ENCODE results near the gene DBN1. TPM values are rescaled to one million over a fixed set of nuclear protein-coding genes. Genes with fewer than 3 reads are reported as not detected.

DBN1 gene
- total and polyA plus RNA-seq, 2 donors (not counting 3 experiments of a cell fraction or from before 2014, with no cell fraction given) = 198 to 336 TPM

DNA sequence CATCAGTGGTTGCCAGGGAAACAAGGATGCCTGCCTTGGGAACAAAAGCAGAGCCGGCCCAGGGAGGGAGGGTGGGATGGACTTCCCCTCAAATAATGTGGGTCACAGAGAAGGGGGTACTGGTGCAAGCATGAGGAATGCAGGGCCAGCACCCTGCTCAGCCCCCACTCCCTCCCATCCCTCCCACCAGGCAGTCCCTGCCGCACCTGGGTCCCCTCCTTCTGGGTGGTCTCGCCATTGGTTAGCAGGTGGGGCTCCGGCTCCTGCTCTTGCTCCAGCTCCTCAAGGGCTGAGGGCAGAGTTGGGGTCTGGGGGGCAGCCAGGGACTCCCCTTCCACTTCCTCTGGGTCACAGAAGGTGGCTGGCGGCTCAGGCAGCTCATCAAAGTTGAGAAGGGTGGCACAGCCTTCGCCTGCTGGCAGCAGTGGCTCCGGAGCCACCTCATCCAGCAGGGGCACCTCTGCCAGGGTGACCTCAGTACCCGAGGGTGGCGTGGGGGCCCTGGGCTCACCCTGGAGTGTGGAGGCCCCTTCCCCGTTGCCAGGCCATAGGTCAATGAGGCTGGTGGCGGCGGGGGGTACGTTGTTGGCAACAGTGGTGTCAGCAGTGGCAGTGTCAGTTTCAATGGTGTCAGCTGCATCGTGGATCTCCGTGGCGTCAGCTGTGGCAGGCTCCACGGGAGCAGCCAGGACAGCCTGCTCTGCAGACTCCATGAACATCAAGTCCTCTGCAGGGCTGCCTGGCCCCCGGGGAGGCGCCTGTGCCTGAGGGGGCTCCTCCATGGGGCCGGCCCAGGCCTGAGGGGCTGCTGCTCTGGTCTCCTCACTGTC is 15.4 kb downstream of the DBN1 start:
- peaks cover 3% of the 10 kb centered on the region for H3K79me2 ChIP-seq (ENCODE audit: control insufficient read depth, insufficient read depth, low read length)
- H3K27ac ChIP-seq (ENCODE audit: insufficient read depth, low read depth, low read length) = peak overlapping the region; percentile 13
- no peak overlapping the region for H3K9ac ChIP-seq (replicated peaks; ENCODE audit: extremely low read depth, insufficient read depth, low read length)
- H3K4me1 ChIP-seq (ENCODE audit: control insufficient read depth, extremely low read depth, insufficient read depth, low read length) = peaks cover 38% of the 10 kb centered on the region
- dilution Hi-C loops (cut with MboI; ENCODE audit: extremely low pct_ligation_motif_present, low sequenced_read_pairs) (no loop called here), intact Hi-C loops (cut with micrococcal nuclease) (loop anchor here (1.0 kb wide), 1 partner anchor 14 kb away; no protein-coding TSS in a partner anchor)
- DNase-seq (ENCODE audit: low read depth, low spot score) (no peak), FAIRE-seq (no peak)
- TF ChIP-seq EZH2 (IDR thresholded peaks at IDR 0.05; ENCODE audit: borderline replicate concordance, low read depth, low read length, severe bottlenecking) (no peak), GATA2 (IDR thresholded peaks at IDR 0.05; ENCODE audit: insufficient read depth, insufficient read length, low read depth, low read length) (no peak), MYC (IDR thresholded peaks at IDR 0.05; ENCODE audit: low read depth, low read length) (no peak), FOS (IDR thresholded peaks at IDR 0.05; ENCODE audit: borderline replicate concordance, insufficient read depth, low read length) (no peak), JUN (IDR thresholded peaks at IDR 0.05; ENCODE audit: borderline replicate concordance, insufficient read depth, insufficient read length, low read depth) (no peak), POLR2A (IDR thresholded peaks at IDR 0.05; ENCODE audit: low read depth, low read length) (no peak), POLR2AphosphoS5 (IDR thresholded peaks at IDR 0.05; ENCODE audit: insufficient read depth, low read depth, low read length) (no peak)
- TF ChIP-seq, protein P1, sequence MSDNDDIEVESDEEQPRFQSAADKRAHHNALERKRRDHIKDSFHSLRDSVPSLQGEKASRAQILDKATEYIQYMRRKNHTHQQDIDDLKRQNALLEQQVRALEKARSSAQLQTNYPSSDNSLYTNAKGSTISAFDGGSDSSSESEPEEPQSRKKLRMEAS (IDR thresholded peaks at IDR 0.05; ENCODE audit: insufficient read depth, insufficient read length) = no peak
- TF ChIP-seq, protein P2, sequence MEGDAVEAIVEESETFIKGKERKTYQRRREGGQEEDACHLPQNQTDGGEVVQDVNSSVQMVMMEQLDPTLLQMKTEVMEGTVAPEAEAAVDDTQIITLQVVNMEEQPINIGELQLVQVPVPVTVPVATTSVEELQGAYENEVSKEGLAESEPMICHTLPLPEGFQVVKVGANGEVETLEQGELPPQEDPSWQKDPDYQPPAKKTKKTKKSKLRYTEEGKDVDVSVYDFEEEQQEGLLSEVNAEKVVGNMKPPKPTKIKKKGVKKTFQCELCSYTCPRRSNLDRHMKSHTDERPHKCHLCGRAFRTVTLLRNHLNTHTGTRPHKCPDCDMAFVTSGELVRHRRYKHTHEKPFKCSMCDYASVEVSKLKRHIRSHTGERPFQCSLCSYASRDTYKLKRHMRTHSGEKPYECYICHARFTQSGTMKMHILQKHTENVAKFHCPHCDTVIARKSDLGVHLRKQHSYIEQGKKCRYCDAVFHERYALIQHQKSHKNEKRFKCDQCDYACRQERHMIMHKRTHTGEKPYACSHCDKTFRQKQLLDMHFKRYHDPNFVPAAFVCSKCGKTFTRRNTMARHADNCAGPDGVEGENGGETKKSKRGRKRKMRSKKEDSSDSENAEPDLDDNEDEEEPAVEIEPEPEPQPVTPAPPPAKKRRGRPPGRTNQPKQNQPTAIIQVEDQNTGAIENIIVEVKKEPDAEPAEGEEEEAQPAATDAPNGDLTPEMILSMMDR (IDR thresholded peaks at IDR 0.05; ENCODE audit: extremely low read depth in 1 of 2, insufficient read depth in 1 of 2, low read depth in 1 of 2, low read length in 2 of 2) = no peak
- H2AFZ ChIP-seq (ENCODE audit: low read depth, low read length) = no peak overlapping the region
- H3K36me3 ChIP-seq (ENCODE audit: control insufficient read depth in 2 of 2, extremely low read depth in 1 of 2, insufficient read depth in 2 of 2, low read length in 2 of 2) = peaks cover 7 to 35% of the 10 kb centered on the region in 2 experiments
- no peak overlapping the region for H3K4me2 ChIP-seq (ENCODE audit: insufficient read depth, low read length)
- CTCF ChIA-PET = interaction anchor here (0.6 to 6.6 kb wide), 20 partner anchors 9 to 150 kb away, joined by 3 to 57 read pairs (median 4); partner anchors contain the start of genes DBN1, GRK6, LMAN2 and PRR7
- POLR2A ChIA-PET = interaction anchor here (0.8 to 1.2 kb wide), 5 partner anchors 14 to 67 kb away, joined by 3 to 6 read pairs (median 3); partner anchors contain the start of gene PDLIM7
- no peaks in the 10 kb centered on the region for H4K20me1 ChIP-seq (replicated peaks; ENCODE audit: control insufficient read depth, extremely low read depth, insufficient read depth, low read length)
- H3K9me3 ChIP-seq (replicated peaks; ENCODE audit: control insufficient read depth, insufficient read depth, low read length) = no peaks in the 10 kb centered on the region
- no peaks in the 10 kb centered on the region for H3K27me3 ChIP-seq (ENCODE audit: control insufficient read depth in 2 of 2, insufficient read depth in 2 of 2, low read length in 2 of 2)
- H3K4me3 ChIP-seq (replicated peaks in 1 of 3; ENCODE audit: insufficient read depth in 1 of 3, low read depth in 1 of 3, low read length in 3 of 3) = no peak overlapping the region
- BruUV-seq (replicated peaks) = no TSS peak
- no peaks in the 10 kb centered on the region for H3K9me1 ChIP-seq (replicated peaks; ENCODE audit: control insufficient read depth, extremely low read depth, insufficient read depth, low read length)
